Stimulated activated CD8-positive, alpha-beta memory T cell treated with anti-CD3 and anti-CD28 coated beads, Interleukin-2, amount 100 ng/mL, for 48 hours (primary cell): ENCODE measurements around the gene JAK1.
A peak's percentile ranks its signal among the peaks of the same experiment; 100 is the strongest.

ENCODE experiments used
- DNase-seq, 2 donors: peaks; one replicate each; pipeline ENCODE4 v3.0.0-alpha.2; 2020; ENCODE audit warnings: low read depth in 2 of 2

JAK1 gene

DNA sequence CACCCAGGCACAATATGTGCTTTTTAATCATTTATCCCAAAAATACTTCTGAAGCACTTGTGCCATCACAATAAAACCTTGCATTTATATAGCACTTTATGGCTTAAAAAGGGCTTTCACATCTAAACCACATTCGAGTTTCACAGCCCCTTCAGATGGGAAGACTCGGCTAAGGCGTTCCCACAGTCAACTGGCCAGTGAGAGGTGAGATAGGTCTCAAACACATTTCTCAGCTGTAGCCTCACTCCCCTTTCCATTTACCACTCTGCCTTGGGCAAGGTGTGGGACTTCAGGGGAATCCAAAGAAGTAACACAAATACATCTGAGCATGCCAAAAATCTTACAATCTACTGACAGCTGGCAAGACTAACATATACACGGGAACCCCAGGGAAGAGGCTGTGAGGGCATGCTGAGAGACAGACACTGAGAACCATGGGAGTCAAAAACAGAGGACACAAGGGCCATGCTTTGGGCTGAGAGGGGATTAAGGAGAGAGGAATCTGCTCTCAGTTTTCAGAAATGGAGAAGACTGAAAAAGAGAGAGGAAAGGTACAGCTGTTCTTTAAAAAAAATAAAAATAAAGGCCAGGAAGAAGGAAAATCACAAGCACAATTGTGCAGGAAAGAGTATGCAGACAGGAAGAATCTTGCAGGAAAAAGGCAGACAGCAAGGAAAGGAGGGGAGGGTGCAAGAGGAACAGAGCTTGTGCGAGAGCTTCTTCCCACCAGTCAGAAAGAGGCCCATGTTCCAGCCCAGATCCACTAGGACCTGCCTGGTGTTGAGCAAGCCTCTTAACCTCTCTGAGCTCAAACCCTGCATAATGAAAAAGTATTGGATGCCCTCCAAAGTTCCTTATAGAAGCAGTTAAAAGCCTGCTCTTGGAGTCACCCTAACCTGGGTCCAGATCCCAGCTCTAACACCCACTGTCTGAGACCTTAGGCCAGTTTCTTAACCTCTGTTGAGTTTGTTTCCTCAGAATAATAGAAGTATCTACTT is 73.5 kb downstream of the JAK1 start:
- DNase-seq = no peak

DNA sequence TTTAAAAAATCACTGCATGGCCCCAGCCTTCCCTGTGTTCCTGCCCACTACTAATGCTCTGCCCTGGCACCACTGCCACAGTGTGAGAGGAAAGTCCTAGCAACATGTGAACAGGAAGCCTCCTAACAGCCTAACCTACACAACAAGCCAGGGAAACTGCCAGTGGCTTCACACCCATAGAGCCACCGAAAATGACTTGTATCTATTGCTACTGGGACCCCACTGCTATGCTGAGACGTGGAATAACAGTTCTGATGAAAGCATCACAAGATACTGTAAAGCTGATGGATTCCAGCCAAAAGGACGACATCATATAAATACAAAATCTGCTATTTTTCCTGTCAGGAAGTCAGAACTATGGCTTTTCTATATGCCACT is 74.9 kb downstream of the JAK1 start:
- DNase-seq = peak in 1 of 2 donors; percentile 7

DNA sequence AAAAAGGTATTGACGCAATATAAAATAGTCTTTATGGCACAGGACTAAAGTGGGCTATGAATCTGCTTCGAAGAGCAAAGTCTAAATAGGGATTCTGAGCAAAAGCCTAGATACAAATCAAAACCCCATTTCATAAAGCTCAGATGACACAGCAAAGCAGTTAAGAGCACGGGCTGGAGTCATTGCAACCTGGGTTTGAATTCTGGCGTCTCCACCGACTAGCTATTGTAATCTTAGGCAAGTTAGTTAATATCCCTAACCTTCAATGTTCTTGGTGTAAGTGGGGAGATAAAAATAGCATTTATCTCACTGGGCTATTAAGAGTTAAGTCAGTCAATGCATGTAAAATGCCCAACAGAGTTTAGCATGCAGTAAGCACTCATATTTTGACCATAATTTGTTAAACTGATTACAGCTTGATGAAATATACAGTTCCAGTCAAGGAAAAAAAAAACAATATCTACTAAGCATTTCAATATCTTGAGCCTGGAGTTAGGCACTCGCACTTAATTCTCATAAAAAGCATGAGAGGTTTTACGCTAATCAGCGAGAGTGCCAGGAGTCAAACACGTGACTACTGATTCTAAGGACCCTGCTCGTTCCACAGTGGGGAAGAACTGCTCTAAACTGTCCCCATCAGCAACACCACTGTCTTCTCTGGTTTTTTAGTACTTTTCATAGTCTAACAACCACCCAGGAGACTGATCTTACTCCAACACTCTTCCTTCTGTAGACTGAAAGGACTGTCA is 75.5 kb downstream of the JAK1 start:
- DNase-seq = no peak

DNA sequence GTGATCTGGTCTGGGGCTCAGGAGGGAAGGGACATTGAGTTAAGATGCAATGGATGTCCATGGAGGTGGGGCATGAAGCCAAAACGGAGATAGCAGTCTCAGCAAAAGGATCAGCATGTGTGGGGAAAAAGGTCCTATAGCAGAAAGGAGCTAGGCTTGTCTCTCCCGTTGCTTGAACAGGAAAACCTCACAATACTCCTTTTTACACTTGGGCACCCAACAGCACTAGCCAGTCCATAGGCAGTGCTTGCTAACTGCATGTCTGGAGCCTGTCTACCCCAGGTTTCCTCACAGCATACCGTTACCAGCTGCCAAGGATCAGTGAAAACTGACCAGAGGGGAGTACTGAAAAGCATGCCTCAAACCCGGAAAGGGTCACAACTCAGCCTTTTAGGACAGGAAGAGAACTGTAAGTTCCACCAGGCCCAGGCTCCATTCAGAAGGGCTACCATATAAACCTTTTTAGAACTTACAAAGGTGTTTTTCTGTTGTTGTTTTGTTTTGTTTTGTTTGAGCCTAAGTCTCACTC is 78.6 kb downstream of the JAK1 start:
- no peak for DNase-seq

DNA sequence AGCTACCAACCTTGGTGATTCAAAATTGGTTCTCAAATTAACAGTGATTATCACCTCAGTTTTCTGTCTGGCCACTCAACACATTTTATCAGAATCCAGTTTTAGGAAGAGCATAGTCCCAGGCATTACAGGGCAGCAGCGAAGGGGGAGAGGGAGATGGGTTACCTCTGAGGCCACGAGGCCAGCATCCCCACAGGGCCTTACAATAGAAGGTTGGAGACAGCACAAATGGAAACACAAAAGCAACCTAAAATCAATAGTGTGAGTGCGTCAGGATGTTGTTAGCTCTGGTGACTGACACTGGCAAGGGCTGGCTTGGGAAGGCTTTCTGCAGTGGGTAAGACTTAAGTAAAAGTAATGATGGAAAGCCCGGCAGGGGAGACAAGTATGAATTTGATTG is 79.5 kb downstream of the JAK1 start:
- DNase-seq = no peak

DNA sequence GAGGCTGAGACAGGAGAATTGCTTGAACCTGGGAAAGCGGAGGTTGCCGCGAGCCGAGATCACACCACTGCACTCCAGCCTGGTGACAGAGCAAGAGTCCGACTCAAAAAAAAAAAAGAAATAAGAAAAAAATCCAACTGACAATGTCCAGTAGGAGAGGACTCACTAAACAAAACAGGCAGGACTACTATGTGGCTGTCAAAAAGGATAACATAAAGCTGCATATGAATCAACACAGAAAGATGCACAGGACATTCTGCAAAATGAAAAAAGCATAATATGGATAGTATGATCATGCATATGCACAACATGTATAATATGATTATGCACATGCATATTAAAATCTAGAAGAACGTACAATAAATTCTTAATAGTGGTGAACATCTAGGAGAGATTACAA is 80.7 kb downstream of the JAK1 start:
- no peak for DNase-seq

DNA sequence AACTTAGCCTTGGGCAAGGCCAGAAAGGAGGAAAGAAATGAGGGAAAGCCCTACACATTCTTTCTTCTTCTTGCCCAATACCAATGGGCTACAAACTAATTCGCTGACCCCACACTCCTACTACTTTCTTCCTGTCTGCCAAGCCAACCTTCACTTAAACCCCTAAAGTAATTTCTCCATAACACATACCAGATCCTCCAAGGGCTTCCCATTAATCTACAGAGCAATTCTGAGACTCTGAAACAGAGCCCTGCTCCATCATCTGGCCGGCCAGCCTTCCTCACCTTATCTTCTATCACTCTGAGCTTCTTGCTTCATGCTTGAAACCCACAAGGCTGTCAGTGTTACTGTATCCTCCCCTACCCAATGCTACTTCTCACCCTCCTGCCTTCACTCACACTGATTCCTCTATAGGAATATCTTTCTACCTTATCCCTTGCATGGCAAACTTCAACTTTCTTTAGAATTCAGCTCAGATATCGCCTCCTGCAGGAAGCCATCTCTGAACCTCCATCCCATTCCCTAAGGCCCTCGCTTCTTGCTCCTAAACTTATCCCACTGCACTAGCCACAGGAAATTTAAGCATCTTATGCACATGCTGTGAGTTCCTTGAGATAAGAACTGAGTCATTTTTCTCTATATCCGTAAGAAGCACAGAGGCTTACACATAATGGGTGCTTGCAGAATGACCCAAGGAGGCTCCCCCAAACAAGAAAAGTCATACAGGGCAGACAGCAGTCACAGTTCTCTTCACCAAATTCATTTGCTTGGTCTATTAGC is 81.9 kb downstream of the JAK1 start:
- no peak for DNase-seq

DNA sequence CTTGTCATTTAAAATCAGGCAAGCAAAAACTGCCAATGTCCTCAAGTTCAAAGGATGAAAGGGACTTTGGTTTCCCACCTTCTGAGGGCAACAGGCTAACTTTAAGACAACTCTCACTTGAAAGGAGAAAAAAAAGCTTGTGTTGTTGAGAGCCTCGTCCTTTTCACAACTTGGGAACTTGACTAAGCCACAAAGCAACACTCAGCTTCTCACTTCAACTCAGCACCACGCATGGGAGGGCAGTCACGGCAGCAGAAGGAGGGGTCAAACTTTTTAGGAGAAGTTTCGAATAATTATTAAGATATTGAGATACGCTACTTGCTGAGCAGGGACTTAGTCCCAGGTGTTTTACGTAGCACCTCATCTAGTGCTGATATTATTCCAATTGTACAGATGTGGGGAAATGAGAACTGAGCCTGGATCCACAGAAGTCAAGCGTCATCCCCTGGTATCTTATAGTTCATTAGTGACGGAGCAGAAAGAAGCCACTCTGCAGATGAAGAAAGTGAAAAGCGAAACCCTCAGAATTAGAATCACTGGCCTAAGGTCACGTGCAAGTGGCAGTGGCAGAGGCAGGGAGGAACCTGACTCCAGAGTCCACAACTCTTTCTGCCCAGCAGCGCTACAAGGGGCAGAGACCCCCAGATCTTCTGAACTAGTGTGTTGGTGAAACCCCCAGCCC is 83.6 kb downstream of the JAK1 start:
- no peak for DNase-seq

DNA sequence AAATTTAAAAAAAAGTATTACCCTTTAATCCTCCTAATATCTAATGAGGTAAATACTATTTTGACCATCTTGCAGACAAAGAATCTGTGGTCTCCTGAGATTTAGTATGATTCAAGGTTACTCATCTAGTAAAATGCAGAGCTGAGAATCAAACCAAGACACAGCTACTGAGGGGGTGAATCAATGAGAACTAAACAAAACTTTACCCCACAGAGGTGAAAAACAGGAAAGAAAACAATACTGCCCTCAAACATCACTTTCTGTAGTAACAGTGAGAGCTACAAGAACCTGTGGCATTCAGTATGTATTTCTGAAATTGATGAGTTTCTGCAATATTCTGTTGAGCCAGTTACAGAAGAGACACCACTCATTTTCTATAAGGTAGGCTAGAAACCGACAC is 85.1 kb downstream of the JAK1 start:
- DNase-seq = no peak

DNA sequence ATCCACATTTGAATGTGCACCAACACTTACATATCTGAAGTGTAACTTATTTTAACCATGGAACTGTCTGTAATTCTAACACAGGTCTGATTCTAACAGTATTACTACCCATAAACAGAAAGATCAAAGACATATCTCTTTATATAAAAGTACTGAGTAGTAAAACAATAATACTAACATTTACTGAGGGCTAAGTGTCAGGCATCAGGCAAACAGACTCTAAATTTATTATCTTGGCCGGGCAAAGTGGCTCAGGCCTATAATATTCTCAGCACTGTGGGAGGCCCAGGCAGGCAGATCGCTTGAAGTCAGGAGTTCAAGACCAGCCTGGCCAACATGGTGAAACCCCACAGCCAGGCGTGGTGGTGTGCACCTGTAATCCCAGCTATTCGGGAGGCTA is 85.9 kb downstream of the JAK1 start:
- no peak for DNase-seq

DNA sequence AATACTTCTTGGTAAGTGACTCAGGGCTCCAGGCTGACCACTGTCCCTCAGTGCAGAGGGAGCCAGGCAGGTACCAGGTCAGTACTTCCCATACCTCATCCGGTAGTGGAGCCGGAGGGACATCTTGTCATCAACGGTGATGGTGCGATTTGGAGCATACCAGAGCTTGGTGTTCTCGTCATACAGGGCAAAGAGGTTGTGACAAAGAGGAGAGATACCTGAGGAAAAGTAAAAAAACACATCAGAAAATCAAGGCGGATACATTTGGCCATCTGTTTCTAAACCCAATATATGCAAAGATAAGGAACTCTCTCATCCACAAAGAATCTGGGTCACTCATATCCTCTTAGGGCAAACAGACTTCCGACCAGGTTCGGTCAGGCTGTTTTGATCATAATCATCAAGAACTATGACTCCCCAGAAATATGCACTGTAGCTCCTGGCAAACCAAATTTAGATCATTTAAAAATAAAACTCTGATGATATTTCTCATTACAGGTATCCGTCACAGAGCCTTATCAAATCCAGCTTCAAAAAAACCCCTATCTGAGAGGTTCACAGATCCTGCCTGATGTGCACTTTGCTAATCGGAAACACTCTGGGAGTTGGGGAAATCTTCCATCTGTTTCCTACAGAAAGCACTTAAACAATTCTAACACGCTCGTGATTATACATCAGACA is 87.3 kb downstream of the JAK1 start:
- no peak for DNase-seq

DNA sequence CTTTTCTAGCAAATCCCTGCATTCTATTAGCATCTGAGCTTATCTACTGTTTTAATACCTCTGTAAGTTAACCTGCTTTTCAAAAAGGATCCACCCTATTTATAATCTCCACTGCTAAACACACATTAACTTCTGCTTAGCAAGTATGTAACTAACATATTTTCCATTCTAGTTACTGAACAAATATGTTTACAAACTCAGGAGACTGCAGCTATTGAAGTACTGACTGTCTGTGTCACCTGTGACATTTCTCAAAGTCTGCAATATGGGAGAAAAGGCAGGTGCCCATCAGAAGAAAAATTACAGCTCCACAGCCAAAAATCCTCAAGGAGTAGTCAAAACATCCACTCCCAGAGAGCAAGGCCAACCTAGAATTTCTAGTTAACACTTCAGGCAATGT is 88.3 kb downstream of the JAK1 start:
- DNase-seq = no peak

DNA sequence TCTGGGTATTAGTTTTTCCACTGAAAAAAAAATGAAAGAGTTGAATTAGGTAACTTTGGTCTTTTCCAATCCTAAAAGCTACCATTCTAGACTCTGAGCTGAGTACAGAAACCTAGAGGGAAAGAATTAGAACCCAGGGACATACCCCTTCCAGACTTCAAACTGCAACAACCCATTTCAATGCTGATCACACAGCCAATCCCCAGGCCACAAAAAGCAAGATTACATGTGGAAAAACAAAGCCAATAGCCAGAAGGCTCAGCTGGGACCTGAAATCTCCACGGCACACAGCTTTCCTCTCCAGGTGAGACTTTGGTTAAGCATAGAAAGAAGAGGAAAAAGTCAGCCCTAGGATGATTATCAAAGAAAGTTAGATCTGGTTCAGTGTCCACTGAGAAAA is 88.8 kb downstream of the JAK1 start:
- no peak for DNase-seq

DNA sequence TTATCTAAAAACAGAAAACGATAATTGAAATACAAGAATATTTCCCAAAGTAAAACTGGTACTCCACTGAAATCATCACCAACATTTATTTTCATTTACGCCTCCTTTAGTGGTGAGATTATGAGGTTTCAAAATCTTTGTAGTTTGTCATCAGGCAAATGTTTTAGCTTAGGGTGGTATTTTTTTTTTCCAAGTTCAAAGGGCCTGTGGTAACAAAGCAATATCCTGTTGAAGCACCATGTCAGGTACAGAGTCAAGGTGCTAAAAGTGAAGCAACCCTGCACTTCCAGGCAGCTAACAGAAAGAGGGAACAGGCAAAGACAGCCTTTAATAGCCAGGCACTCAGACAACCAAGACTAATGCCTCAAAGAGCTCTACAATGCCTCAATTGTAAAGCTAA is 89.2 kb downstream of the JAK1 start:
- no peak for DNase-seq

DNA sequence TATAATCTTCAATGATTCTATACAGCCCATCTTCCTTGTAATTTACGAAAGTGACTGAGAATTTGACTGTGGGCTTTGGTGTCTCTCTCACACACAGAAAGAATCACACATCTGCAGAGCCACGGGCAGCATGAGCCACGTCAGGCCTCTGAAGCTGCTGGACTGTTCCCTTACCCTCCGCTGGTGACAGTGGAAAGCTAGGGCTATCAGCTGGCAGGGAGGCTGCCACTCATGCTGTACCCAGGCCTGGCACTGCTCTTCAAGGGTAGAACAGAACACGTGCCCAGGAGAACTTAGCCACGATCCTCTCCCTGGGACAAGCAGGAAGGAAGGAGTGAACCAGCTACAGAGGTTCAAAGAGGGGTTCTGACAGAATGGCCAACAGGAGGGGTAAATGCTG is 90.7 kb downstream of the JAK1 start:
- no peak for DNase-seq

DNA sequence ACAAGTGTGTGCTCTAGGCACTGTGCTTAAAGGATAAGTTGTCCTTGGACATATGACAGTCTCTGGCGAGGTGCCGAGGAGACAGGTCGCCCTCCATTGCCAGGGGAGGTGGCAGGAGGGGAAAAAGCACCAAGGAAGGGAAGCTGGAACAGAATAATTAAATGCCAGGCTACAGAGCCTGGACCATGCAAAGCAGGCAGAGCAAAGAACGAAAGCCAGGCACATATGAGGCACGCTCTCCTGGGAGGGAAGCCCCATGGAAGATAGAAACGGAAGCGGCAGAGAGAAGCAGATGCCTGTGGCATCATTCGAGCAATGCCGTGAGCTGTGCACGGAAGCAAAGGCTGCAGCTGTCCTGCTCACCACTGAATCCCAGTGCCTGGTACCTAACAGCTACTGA is 91.2 kb downstream of the JAK1 start:
- DNase-seq = no peak

DNA sequence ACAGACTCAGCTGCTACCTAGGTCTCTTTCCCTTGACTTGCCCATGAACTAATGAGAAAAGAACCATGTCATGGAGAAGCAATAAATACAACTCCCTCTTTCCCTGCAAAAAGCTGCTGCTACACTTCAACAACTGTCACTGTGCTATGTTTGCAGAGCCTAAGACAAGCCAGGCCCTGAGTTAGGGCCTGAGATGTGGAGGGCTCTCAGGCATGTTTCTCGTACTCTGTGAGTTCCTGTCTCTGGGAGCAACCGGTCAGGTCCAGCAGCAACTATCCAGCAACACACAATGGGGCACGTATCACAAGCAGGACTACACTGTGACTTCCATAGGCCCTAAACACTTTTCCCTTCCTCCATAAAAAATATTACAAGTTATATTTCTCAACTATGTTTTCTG is 91.7 kb downstream of the JAK1 start:
- DNase-seq = no peak

DNA sequence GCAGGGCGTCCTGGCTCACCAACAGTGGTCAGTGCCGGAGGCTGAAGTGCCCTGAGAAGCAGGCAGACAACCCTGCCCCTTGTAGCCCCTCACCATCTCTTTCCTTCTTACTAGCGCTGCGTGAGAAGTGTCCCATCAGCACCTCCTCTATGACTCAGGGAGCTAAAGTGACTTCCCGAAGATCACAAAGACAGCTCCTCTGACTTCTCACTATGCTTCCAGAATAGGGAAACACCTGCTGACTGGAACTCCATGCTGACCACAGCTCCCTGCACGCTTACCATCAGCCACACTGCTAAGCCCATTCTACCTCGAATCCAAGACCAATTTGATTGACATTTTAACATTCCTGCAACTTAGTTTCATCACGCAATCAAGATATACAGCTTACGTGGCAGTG is 92.8 kb downstream of the JAK1 start:
- DNase-seq = no peak

DNA sequence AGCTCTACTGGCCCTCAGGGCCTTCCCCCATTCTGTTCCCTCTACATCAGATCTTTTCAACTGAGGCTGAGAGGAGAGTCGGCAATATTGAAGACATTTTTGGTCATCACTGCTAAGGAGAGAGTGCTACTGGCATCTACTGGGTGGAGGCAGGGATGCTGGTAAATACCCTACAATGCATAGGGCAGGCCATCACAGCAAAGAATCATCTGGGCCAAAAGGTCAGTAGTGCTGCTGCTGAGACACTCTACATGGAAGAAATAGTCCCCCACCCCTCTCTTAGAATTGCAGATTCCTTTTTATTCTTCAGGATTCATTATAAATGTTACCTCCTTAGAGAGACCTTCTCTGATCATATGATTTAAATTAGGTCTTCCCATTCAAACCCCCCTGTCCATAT is 94.3 kb downstream of the JAK1 start:
- DNase-seq = no peak

DNA sequence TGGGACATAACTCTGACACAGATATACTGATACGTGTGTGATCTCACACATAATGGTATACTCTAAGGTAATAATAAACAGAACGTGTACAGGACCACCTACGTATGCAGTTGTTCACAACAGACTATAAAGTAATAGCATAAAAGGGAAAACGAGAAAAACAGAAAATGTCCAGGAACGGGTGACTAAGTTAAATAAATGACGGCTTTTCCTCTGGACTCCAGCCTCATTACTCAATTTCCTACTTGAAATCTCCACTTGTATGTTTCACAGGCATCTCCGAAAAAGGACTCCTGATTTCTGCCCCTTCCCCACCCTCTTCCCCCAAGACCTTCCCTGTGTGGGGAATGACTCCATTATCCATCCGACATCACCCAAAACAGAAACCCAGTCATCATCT is 95.1 kb downstream of the JAK1 start:
- DNase-seq = no peak

DNA sequence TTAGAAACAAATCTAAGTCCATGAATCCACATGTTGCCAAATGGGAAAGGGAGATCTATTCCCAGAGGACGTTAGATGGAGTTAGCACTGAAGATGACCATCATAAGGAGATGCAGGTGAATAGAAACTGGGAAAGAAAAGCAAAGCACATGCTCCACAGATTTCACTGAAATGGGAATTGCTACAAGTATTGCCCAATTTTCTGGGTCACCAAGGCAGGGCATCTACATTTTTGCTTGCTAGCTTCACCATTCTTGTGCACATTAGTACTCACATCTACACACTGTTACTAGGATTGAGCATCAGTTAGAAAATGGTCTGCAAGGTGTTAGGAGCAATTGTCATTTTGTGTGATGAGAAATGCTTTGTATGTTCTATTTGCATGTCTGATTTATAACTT is 99.1 kb downstream of the JAK1 start:
- no peak for DNase-seq
